PC-9 (cell line): ENCODE data around the gene FARSA.

ENCODE experiments used
- CTCF ChIP-seq: fragments of 200-600 bp; sonication (generic); conservative IDR thresholded peaks from 2 replicates; pipeline ENCODE4 v1.6.1; 2017; ENCODE audit warnings: mixed run types, antibody characterized with exemption, mild to moderate bottlenecking, moderate library complexity
- EZH2 ChIP-seq: fragments of 200-600 bp; sonication (generic); IDR thresholded peaks from 2 replicates; pipeline ENCODE4 v1.8.0; 2017; ENCODE audit warnings: antibody characterized with exemption, low read depth

- TF ChIP-seq CTCF (no peak), EZH2 (no peak)
These were observed 15.3 kb downstream of the FARSA start for GRCh38 chr19:12918253-12918652.
